Left lobe of liver (tissue), 2 donors: ENCODE measurements around the gene FGF10. TPM values are rescaled to one million over a fixed set of nuclear protein-coding genes. Genes with fewer than 3 reads are reported as not detected.

Experiments used
- ATAC-seq: fragments of 200-7000 bp; cut with Tn5 transposase; one replicate; pipeline ENCODE4 v1.9.1; 2020; ENCODE audit warnings: mild to moderate bottlenecking, moderate library complexity
- DNase-seq: peaks from one replicate; pipeline ENCODE4 v3.0.0-alpha.2; 2020; ENCODE audit warnings: low spot score
- total RNA-seq: library from RNA; stranded (reverse); gene quantifications from one replicate; pipeline ENCODE4 v1.2.1, GENCODE V29; 2021
- donor health status: DM: no; HTN: no; CAD: no; lungs with moderate emphysema.
- donor health status: DM: no; HTN: yes; CAD: no.

FGF10 gene
- total RNA-seq, 1 donor from 2014 or later: 0.08 TPM

- peak; percentile 17 for ATAC-seq
- DNase-seq: no peak
These were observed 128.4 kb downstream of the FGF10 start for GRCh38 chr5:44260793-44261192.

- DNase-seq: no peak
- ATAC-seq: no peak
These were observed 131.4 kb downstream of the FGF10 start for GRCh38 chr5:44257653-44258365.

GRCh38 chr5:44257221-44257620 lies 132.0 kb downstream of the FGF10 start:
- no peak for DNase-seq
- no peak for ATAC-seq
